Measurements from ENCODE around the gene RMND5A.

Gene RMND5A

GRCh38 chr2:86744152-86744551 lies 24.1 kb downstream of the RMND5A start:
- Histone ChIP-seq H3K27ac (ENCODE audit: low read depth, low read length, severe bottlenecking) (no peak overlapping the region), H3K9me3 (ENCODE audit: control insufficient read depth, low read length) (no peaks in the 10 kb centered on the region), H3K4me3 (ENCODE audit: extremely low read depth, insufficient read depth, low read length, poor library complexity, severe bottlenecking) (no peak overlapping the region), H3K4me1 (ENCODE audit: control insufficient read depth, insufficient read depth, low read length, poor library complexity, severe bottlenecking) (no peaks in the 10 kb centered on the region), H3K36me3 (ENCODE audit: control insufficient read depth, insufficient read depth, low read length) (peaks cover 30% of the 10 kb centered on the region)
- WGBS, 2 experiments (ENCODE audit: insufficient coverage in 2 of 2), result 79 to 100% methylated on average over 2 of the region's 2 CpGs

- peaks cover 48% of the 10 kb centered on the region for H3K36me3 ChIP-seq (ENCODE audit: control insufficient read depth, insufficient read depth, low read length)
- H3K4me3 ChIP-seq (ENCODE audit: extremely low read depth, insufficient read depth, low read length, poor library complexity, severe bottlenecking), result no peak overlapping the region
- peaks cover 13% of the 10 kb centered on the region for H3K9me3 ChIP-seq (ENCODE audit: control insufficient read depth, low read length)
- no peak overlapping the region for H3K27ac ChIP-seq (ENCODE audit: low read depth, low read length, severe bottlenecking)
- H3K4me1 ChIP-seq (ENCODE audit: control insufficient read depth, insufficient read depth, low read length, poor library complexity, severe bottlenecking), result no peaks in the 10 kb centered on the region
Observed at GRCh38 chr2:86746939-86747338, 26.8 kb downstream of the RMND5A start.

- WGBS, 2 experiments (ENCODE audit: insufficient coverage in 2 of 2), result 90 to 100% methylated on average over 4 to 8 of the region's 9 CpGs
- Histone ChIP-seq H3K9me3 (ENCODE audit: control insufficient read depth, low read length) (peaks cover 13% of the 10 kb centered on the region), H3K4me3 (ENCODE audit: extremely low read depth, insufficient read depth, low read length, poor library complexity, severe bottlenecking) (no peak overlapping the region), H3K27ac (ENCODE audit: low read depth, low read length, severe bottlenecking) (peak overlapping the region; percentile 60), H3K36me3 (ENCODE audit: control insufficient read depth, insufficient read depth, low read length) (peaks cover 52% of the 10 kb centered on the region), H3K4me1 (ENCODE audit: control insufficient read depth, insufficient read depth, low read length, poor library complexity, severe bottlenecking) (no peaks in the 10 kb centered on the region)
Observed at GRCh38 chr2:86747711-86748639, 27.9 kb downstream of the RMND5A start.

- no peak overlapping the region for H3K4me3 ChIP-seq (ENCODE audit: extremely low read depth, insufficient read depth, low read length, poor library complexity, severe bottlenecking)
- H3K4me1 ChIP-seq (ENCODE audit: control insufficient read depth, insufficient read depth, low read length, poor library complexity, severe bottlenecking), result no peaks in the 10 kb centered on the region
- H3K27ac ChIP-seq (ENCODE audit: low read depth, low read length, severe bottlenecking), result no peak overlapping the region
- peaks cover 60% of the 10 kb centered on the region for H3K36me3 ChIP-seq (ENCODE audit: control insufficient read depth, insufficient read depth, low read length)
- peaks cover 13% of the 10 kb centered on the region for H3K9me3 ChIP-seq (ENCODE audit: control insufficient read depth, low read length)
- 100% methylated on average over 2 of the region's 3 CpGs; no CpG with 5 or more reads in 1 of the 2 experiments for WGBS, 2 experiments (ENCODE audit: insufficient coverage in 2 of 2)
Observed at GRCh38 chr2:86750240-86750839, 30.2 kb downstream of the RMND5A start.

- no peak overlapping the region for H3K27ac ChIP-seq (ENCODE audit: low read depth, low read length, severe bottlenecking)
- peaks cover 13% of the 10 kb centered on the region for H3K9me3 ChIP-seq (ENCODE audit: control insufficient read depth, low read length)
- H3K4me3 ChIP-seq (ENCODE audit: extremely low read depth, insufficient read depth, low read length, poor library complexity, severe bottlenecking), result no peak overlapping the region
- WGBS, 2 experiments (ENCODE audit: insufficient coverage in 2 of 2), result 100% methylated on average over 1 of the region's 1 CpG
- H3K36me3 ChIP-seq (ENCODE audit: control insufficient read depth, insufficient read depth, low read length), result peaks cover 61% of the 10 kb centered on the region
- no peaks in the 10 kb centered on the region for H3K4me1 ChIP-seq (ENCODE audit: control insufficient read depth, insufficient read depth, low read length, poor library complexity, severe bottlenecking)
Observed at GRCh38 chr2:86751778-86752177, 31.7 kb downstream of the RMND5A start.

GRCh38 chr2:86752934-86753333 lies 32.8 kb downstream of the RMND5A start:
- Histone ChIP-seq H3K4me1 (ENCODE audit: control insufficient read depth, insufficient read depth, low read length, poor library complexity, severe bottlenecking) (no peaks in the 10 kb centered on the region), H3K27ac (ENCODE audit: low read depth, low read length, severe bottlenecking) (no peak overlapping the region), H3K36me3 (ENCODE audit: control insufficient read depth, insufficient read depth, low read length) (peaks cover 58% of the 10 kb centered on the region), H3K9me3 (ENCODE audit: control insufficient read depth, low read length) (peaks cover 13% of the 10 kb centered on the region), H3K4me3 (ENCODE audit: extremely low read depth, insufficient read depth, low read length, poor library complexity, severe bottlenecking) (no peak overlapping the region)
- 86 to 100% methylated on average over 2 of the region's 3 CpGs for WGBS, 2 experiments (ENCODE audit: insufficient coverage in 2 of 2)

GRCh38 chr2:86753606-86754005 lies 33.5 kb downstream of the RMND5A start:
- H3K36me3 ChIP-seq (ENCODE audit: control insufficient read depth, insufficient read depth, low read length), result peaks cover 58% of the 10 kb centered on the region
- no peaks in the 10 kb centered on the region for H3K4me1 ChIP-seq (ENCODE audit: control insufficient read depth, insufficient read depth, low read length, poor library complexity, severe bottlenecking)
- H3K9me3 ChIP-seq (ENCODE audit: control insufficient read depth, low read length), result peaks cover 13% of the 10 kb centered on the region
- H3K4me3 ChIP-seq (ENCODE audit: extremely low read depth, insufficient read depth, low read length, poor library complexity, severe bottlenecking), result no peak overlapping the region
- H3K27ac ChIP-seq (ENCODE audit: low read depth, low read length, severe bottlenecking), result no peak overlapping the region

GRCh38 chr2:86758405-86758804 lies 38.3 kb downstream of the RMND5A start:
- no peak overlapping the region for H3K27ac ChIP-seq (ENCODE audit: low read depth, low read length, severe bottlenecking)
- no peaks in the 10 kb centered on the region for H3K9me3 ChIP-seq (ENCODE audit: control insufficient read depth, low read length)
- H3K36me3 ChIP-seq (ENCODE audit: control insufficient read depth, insufficient read depth, low read length), result peaks cover 27% of the 10 kb centered on the region
- no peak overlapping the region for H3K4me3 ChIP-seq (ENCODE audit: extremely low read depth, insufficient read depth, low read length, poor library complexity, severe bottlenecking)
- no peaks in the 10 kb centered on the region for H3K4me1 ChIP-seq (ENCODE audit: control insufficient read depth, insufficient read depth, low read length, poor library complexity, severe bottlenecking)
- 93% methylated on average over 3 of the region's 3 CpGs; no CpG with 5 or more reads in 1 of the 2 experiments for WGBS, 2 experiments (ENCODE audit: insufficient coverage in 2 of 2)

GRCh38 chr2:86760371-86760770 lies 40.3 kb downstream of the RMND5A start:
- WGBS, 2 experiments (ENCODE audit: insufficient coverage in 2 of 2), result 100% methylated on average over 1 to 2 of the region's 4 CpGs
- Histone ChIP-seq H3K36me3 (ENCODE audit: control insufficient read depth, insufficient read depth, low read length) (peaks cover 9% of the 10 kb centered on the region), H3K4me1 (ENCODE audit: control insufficient read depth, insufficient read depth, low read length, poor library complexity, severe bottlenecking) (no peaks in the 10 kb centered on the region), H3K9me3 (ENCODE audit: control insufficient read depth, low read length) (no peaks in the 10 kb centered on the region), H3K27ac (ENCODE audit: low read depth, low read length, severe bottlenecking) (no peak overlapping the region), H3K4me3 (ENCODE audit: extremely low read depth, insufficient read depth, low read length, poor library complexity, severe bottlenecking) (no peak overlapping the region)

GRCh38 chr2:86764661-86765309 lies 44.7 kb downstream of the RMND5A start:
- H3K9me3 ChIP-seq (ENCODE audit: control insufficient read depth, low read length), result no peaks in the 10 kb centered on the region
- H3K4me1 ChIP-seq (ENCODE audit: control insufficient read depth, insufficient read depth, low read length, poor library complexity, severe bottlenecking), result no peaks in the 10 kb centered on the region
- 18% methylated on average over 2 of the region's 4 CpGs for WGBS, 2 experiments (ENCODE audit: insufficient coverage in 2 of 2)

More at GRCh38 chr2:86764661-86765309, 44.7 kb downstream of the RMND5A start:
- peaks cover 30% of the 10 kb centered on the region for H3K36me3 ChIP-seq (ENCODE audit: control insufficient read depth, insufficient read depth, low read length)
- H3K4me3 ChIP-seq (ENCODE audit: extremely low read depth, insufficient read depth, low read length, poor library complexity, severe bottlenecking), result no peak overlapping the region
- no peak overlapping the region for H3K27ac ChIP-seq (ENCODE audit: low read depth, low read length, severe bottlenecking)

All from mesodermal cell (in vitro differentiated cells).